ENCODE data around the gene KRT72. TPM values are rescaled to one million over a fixed set of nuclear protein-coding genes. Genes with fewer than 3 reads are reported as not detected.

Gene KRT72
- total RNA-seq, 1 experiment from 2014 or later = not detected

- no peaks in the 10 kb centered on the region for H3K4me1 ChIP-seq
- intact Hi-C loops (cut with micrococcal nuclease; ENCODE audit: unreplicated experiment) = no loop called here
- BruUV-seq (replicated peaks) = no TSS peak
- no peaks in the 10 kb centered on the region for H3K36me3 Mint-ChIP-seq (ENCODE audit: insufficient read depth, unreplicated experiment)
- no peak for DNase-seq
- no peaks in the 10 kb centered on the region for H3K27me3 ChIP-seq (replicated peaks; ENCODE audit: control insufficient read depth, insufficient read depth, low read length)
- no peaks in the 10 kb centered on the region for H3K4me1 Mint-ChIP-seq (ENCODE audit: low read depth, unreplicated experiment)
- no peaks in the 10 kb centered on the region for H3K36me3 ChIP-seq (ENCODE audit: control insufficient read depth, insufficient read depth, low read length)
- CTCF ChIA-PET = no interaction called here
- H3K27ac Mint-ChIP-seq (ENCODE audit: unreplicated experiment) = no peak overlapping the region
- no peaks in the 10 kb centered on the region for H3K9me3 Mint-ChIP-seq (ENCODE audit: unreplicated experiment)
- no peak for TF ChIP-seq CTCF (IDR thresholded peaks at IDR 0.05; ENCODE audit: insufficient read depth in 1 of 2, low read depth in 1 of 2, low read length in 1 of 2, severe bottlenecking in 1 of 2, unreplicated experiment in 1 of 2)
- POLR2A ChIA-PET = no interaction called here
- no peak overlapping the region for H3K4me3 Mint-ChIP-seq (ENCODE audit: unreplicated experiment)
- no peaks in the 10 kb centered on the region for H3K9me3 ChIP-seq
- peaks cover 35% of the 10 kb centered on the region for H3K27me3 Mint-ChIP-seq (ENCODE audit: insufficient read depth, unreplicated experiment)
- H3K4me3 ChIP-seq (ENCODE audit: low read depth, low read length) = no peak overlapping the region
Observed at GRCh38 chr12:52643233-52644077, 42.2 kb upstream of the KRT72 start.

- Mint-ChIP-seq H3K36me3 (ENCODE audit: insufficient read depth, unreplicated experiment) (no peaks in the 10 kb centered on the region), H3K4me1 (ENCODE audit: low read depth, unreplicated experiment) (no peaks in the 10 kb centered on the region), H3K27ac (ENCODE audit: unreplicated experiment) (no peak overlapping the region), H3K4me3 (ENCODE audit: unreplicated experiment) (no peak overlapping the region), H3K27me3 (ENCODE audit: insufficient read depth, unreplicated experiment) (peaks cover 29% of the 10 kb centered on the region), H3K9me3 (ENCODE audit: unreplicated experiment) (no peaks in the 10 kb centered on the region)
- H3K4me1 ChIP-seq = no peaks in the 10 kb centered on the region
- H3K9me3 ChIP-seq = no peaks in the 10 kb centered on the region
- no peak overlapping the region for H3K4me3 ChIP-seq (ENCODE audit: low read depth, low read length)
- no TSS peak for BruUV-seq (replicated peaks)
- ChIA-PET CTCF (no interaction called here), POLR2A (no interaction called here)
- H3K36me3 ChIP-seq (ENCODE audit: control insufficient read depth, insufficient read depth, low read length) = no peaks in the 10 kb centered on the region
- no peak for TF ChIP-seq CTCF (IDR thresholded peaks at IDR 0.05; ENCODE audit: insufficient read depth in 1 of 2, low read depth in 1 of 2, low read length in 1 of 2, severe bottlenecking in 1 of 2, unreplicated experiment in 1 of 2)
- intact Hi-C loops (cut with micrococcal nuclease; ENCODE audit: unreplicated experiment) = no loop called here
- no peaks in the 10 kb centered on the region for H3K27me3 ChIP-seq (replicated peaks; ENCODE audit: control insufficient read depth, insufficient read depth, low read length)
- DNase-seq = no peak
Observed at GRCh38 chr12:52641468-52641867, 40.2 kb upstream of the KRT72 start.

- Histone ChIP-seq H3K4me3 (ENCODE audit: low read depth, low read length) (no peak overlapping the region), H3K27me3 (replicated peaks; ENCODE audit: control insufficient read depth, insufficient read depth, low read length) (no peaks in the 10 kb centered on the region), H3K36me3 (ENCODE audit: control insufficient read depth, insufficient read depth, low read length) (no peaks in the 10 kb centered on the region), H3K4me1 (no peaks in the 10 kb centered on the region), H3K9me3 (no peaks in the 10 kb centered on the region)
- no TSS peak for BruUV-seq (replicated peaks)
- H3K4me1 Mint-ChIP-seq (ENCODE audit: low read depth, unreplicated experiment) = no peaks in the 10 kb centered on the region
- CTCF ChIA-PET = no interaction called here
- no peaks in the 10 kb centered on the region for H3K36me3 Mint-ChIP-seq (ENCODE audit: insufficient read depth, unreplicated experiment)
- H3K4me3 Mint-ChIP-seq (ENCODE audit: unreplicated experiment) = no peak overlapping the region
- POLR2A ChIA-PET = no interaction called here
- intact Hi-C loops (cut with micrococcal nuclease; ENCODE audit: unreplicated experiment) = no loop called here
- peaks cover 7% of the 10 kb centered on the region for H3K27me3 Mint-ChIP-seq (ENCODE audit: insufficient read depth, unreplicated experiment)
- H3K27ac Mint-ChIP-seq (ENCODE audit: unreplicated experiment) = no peak overlapping the region
- H3K9me3 Mint-ChIP-seq (ENCODE audit: unreplicated experiment) = no peaks in the 10 kb centered on the region
- DNase-seq = no peak
- TF ChIP-seq CTCF (IDR thresholded peaks at IDR 0.05; ENCODE audit: insufficient read depth in 1 of 2, low read depth in 1 of 2, low read length in 1 of 2, severe bottlenecking in 1 of 2, unreplicated experiment in 1 of 2) = no peak
Observed at GRCh38 chr12:52637299-52637698, 36.0 kb upstream of the KRT72 start.

Data from Caco-2 (cell line).